NK-92 (cell line): ENCODE results near the gene ADORA3.

Experiments
- DNase-seq: peaks from one replicate; lab custom pipeline; 2025; ENCODE audit not compliant: unreplicated experiment; lab: John Stamatoyannopoulos, UW

Gene ADORA3

DNA sequence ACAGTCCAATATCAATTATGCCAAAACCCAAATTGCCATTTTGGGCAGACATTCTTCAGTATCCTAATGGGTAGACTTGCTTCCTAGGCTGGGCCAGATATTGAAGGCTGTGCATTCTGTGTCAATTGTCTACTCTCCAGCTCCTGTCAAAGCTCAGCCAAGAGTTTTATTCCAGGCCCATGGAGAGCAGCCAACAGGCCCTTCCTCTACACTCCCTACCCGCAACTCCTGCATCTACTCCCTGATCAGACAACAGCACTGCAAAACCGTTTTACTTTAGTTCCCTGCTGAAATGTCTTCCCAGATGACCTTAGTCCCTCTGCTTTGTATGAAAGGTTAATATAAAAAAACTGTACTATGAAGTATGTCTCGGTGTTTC is 6.6 kb upstream of the ADORA3 start:
- DNase-seq: no peak

DNA sequence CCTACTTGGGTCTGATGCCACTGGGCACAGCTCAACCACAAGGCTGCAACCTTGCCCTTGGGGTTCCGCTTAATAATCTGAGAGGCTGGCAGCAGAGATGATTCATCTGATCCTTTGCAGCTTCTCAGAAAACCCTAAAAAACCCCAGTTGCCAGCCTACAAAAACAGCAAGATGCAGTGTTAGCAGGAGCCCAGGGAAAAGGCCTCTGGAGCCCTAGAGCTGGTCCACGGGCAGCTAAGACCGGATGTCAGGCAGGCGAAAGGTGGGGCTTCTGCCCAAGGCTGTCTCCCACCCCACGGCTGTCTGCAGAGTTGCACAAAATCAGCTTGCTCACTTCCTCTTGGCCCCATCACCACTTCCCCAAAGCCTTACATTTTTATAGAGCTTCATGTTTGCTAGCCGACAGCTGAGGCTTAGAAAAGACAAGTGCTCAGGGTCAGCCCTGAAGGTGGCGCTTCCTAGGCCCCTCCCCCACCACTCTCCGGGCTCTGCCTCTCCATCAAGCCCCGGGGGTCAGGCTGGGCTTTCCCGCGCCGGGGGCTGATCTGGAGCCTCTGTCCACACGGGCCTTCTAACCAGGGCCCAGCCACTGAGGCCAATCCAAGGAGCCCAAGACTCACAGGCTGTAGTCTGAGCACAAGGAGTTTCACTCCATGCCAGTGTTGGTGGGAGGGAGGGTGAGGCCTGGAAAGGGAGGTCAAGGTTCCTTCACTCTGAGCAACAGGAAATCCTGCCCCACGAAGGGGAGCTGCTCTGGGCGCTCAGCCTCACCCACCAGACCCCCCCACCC is 4.2 kb upstream of the ADORA3 start:
- DNase-seq: no peak

DNA sequence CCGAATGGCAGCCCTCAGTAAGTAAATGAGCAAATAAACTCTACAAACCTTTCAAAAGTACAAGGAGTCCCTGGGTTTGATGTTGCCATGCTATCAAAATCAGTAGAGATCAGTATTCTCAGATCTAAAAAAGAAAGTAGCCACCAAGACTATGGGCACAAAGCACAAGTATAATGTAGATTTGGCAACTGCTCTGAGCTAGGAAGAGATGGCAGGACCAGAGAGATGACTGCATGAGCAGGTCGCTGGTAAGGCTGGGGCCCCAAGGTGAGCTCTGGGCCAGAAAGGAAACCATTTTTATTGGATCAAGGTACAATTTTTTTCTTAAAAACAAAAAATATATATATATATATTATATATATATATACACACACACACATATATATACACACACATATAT is 3.1 kb upstream of the ADORA3 start:
- no peak for DNase-seq

DNA sequence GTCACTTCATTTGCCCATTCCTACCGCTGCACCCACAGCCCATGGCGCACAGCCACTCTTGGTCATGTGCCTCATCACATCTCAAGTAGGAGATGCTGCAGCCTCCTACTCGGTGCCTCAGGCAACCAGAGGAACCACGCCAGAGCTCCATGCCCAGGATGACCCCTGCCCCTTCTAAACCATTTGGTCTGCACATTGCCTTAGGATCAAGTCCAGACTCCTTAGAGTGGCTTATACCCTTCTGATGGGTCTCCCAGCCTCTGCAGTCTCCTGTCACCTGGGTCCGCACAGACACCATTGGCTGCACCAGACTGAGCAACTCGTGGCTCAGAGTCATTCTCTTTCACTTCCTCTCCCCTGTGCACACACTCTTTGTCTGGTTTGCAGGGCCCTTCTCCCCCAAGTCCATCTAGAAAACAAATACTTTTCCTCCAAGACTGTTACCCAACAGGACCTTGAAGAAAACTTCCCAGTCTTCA is 2.2 kb upstream of the ADORA3 start:
- DNase-seq: no peak

DNA sequence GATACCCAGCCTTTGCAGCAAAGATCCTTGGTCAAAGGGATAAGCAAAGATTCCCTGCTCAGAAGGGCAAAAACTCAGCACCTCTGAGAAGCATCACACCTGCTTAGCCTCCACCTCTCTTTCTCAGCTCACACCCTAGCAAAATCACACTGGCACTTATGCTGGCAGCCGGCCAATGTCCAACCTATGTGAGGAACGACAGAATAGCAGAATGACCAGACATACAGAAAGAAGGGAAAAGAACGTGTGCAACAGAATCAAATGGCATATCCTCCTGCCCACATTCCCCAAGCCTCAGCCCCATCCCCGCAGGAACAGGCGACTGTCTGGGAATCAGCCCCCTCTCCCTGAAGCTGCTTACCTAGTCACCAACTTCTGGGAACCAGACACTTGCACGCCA is 664 bp upstream of the ADORA3 start:
- no peak for DNase-seq

DNA sequence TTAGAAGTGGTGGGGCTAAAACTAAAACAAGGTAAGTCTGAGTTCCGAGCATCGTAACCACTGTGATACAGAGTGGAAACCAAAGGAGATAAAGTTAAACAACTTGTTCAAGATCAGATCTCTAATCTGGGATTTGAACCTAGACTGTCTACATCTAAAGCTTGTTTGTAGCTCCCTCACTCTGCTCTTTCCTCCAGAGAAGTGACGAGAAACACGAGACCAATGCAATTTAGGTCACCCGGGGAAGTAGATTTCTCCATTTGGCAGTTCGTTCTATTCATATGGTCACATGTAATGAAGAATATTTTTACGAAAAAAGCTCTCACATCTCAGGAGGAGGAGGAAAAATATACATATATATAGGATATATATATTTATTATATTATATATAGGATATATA is 1.8 kb downstream of the ADORA3 start:
- no peak for DNase-seq

DNA sequence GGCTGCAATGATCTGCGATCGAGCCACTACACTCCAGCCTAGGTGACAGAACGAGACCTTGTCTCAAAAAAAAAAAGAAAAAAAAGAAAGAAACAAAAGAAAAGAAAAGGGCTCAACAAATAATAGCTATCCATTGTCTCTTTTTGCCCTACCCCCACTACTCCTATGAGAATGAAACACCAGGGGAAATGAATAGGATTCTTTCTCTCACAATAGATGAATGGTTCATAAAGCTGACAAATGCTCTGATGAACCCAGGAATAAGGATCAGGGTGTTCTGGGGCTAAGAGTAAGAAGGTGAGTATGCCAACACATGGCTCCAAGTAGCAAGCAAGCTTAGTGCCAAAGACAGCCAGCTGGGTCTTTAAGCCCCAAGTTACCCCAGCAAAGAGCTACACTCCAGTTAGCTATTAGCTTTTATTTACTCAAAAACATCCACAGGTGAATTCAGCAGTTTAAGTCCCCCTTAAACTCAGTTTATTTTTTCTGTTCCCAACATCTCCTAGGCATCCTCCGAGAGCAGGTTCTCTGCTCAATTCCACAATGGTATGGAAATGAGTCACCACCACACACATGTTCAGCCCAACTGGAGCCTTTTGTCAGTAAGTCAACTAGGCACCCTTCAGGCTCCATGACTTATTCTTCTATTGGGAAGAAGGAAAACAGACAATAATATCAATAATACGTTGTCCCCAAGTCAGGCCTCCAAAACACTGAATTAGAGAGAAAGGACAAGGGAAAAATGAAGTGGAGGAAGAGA is 4.2 kb downstream of the ADORA3 start:
- no peak for DNase-seq

DNA sequence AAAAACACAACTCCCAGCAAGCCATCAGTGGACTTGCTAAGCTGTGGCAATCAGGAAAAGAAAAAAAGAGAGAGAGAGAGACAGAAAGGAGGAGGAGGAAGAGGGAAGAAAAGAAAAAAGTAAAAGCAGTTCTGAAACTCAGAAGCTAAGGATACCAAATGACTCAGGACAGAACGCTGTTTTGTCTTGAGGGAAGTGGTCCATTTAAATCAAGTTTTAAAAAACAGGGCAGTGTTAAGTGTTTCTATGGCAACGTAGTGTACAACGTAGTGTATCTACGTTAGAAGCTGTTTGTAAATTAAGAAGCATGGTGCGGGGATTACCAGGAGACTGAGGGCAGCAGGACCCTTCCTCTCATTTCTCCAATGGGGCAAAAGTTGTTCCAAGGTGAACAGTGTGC is 5.8 kb downstream of the ADORA3 start:
- no peak for DNase-seq

DNA sequence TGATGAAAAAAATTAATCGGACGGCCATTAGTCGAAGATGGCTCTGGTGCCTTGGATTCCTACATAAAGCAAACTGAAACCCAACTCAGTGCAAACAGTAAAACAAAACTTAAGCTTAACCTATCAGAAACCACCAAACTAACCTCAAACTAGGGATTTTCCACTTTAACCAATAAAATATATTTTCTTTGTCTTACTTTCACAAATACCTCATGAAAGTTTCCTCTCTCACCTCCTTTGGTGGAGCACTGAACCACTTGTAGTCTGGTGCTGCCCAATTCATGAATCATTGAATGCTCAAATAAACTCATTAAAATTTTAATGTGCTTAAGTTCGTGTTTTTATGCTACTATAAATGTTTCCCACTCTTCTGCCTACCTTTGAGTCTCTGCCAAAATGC is 7.0 kb downstream of the ADORA3 start:
- no peak for DNase-seq

DNA sequence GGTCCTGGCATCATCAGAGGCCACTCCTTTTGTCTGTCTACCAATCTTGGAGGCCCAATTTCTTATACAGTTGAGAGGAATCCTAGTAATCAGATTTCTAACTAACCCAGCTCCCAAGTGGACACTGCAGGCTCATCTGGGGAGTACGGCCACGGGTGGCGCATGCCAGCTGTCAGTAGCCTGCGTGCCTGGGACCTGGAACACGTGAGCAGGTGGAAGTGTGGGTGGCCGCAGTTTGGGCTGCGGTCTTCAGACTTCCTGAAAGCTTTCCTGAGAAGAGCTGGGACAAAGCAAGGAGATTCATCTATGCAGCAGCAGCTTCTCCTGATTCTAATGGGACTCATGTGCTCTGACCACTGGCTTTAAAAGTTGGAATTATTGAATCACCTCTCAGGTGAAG is 12.4 kb downstream of the ADORA3 start:
- DNase-seq: no peak

DNA sequence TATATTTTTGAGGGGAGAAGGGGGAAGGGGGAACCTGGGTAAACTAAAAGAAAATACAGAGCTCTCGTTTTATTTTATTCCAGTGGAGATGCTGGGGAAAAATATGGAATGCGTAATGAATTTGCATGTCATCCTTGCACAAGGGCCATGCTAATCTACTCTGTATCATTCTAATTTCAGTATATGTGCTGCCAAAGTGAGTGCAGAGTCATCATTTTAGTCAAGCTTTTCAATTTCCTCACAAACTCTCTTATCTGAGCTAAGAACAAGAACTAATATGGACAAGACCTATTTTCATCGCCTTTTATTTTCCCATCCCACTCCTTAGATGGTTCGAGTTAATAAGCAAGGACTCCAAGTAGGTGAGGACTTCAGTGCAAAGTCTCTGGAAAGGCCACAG is 13.2 kb downstream of the ADORA3 start:
- DNase-seq: no peak

DNA sequence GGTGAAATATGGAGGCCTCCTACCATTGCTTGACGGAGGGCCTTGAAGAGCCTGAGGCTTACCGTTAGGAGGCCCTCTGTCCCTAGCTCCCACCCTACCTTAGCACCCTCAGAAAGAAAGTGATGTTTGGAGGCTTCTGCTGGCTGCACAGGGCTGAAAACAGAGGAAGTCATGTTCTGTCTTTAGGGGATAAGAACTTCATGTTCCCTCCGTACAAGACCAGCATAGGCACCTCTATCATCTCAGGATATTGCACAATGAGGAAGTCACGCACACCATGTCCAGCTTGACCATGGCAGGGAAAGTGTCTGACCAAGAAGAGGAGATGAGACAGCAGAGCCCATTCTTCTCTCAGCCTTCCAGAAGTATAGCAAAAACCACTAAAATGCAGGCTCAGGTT is 13.8 kb downstream of the ADORA3 start:
- DNase-seq: no peak

DNA sequence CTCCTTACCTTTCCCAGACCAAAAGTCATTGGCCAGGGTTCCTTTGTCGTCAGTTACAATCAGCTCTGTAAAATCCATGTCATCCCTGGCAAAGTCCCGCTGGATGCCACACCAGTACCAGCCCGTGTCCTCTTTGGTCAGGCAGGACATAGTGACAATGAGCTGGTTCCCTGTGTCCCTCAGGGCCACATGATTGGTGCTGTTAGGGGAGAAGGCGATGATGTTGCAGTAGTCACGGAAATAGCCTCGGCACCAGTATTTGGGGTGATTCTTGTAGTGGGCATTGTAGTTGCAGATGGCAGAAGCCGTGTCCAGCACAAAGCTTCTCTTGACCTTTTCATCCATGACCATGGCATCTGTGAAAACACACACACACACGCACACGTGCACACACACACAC is 14.8 kb downstream of the ADORA3 start:
- no peak for DNase-seq

DNA sequence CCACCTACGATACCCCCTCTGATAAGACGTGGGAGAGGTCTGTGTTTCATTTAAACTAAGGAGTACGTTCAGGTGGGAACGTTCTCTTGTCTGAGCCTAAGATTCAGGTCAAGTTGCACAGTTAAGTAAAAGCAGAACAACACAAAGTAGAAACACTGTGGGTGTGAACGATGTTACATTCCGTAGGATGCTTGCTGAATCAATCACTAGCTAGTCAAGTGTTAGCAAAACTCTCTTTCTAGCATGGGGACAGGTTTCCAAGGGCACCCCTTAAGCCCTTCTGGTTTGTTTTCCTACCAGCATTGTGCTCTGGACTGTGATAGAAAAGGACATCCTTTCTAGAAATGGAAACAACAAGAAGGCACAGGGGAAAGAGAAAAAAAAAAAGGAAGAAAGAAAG is 16.3 kb downstream of the ADORA3 start:
- no peak for DNase-seq

DNA sequence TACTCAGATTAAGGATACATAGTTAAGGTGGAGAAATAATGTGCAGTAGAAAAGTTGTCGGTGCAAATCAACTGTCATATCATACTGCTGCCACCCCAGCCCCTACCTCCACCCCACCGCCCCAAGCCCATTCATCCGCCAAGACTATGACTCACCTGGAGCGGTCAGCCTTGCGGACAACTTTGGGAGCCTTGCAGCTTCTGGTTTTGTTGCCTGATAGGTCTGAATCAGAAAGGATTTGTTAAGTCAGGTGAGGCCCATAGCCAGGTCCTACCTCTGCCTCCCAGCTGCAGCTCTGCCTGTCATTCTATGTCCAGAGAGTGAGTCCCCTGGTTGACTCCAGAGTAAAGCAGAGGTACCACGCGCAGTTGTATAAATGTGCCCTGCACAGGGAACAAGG is 17.0 kb downstream of the ADORA3 start:
- no peak for DNase-seq

DNA sequence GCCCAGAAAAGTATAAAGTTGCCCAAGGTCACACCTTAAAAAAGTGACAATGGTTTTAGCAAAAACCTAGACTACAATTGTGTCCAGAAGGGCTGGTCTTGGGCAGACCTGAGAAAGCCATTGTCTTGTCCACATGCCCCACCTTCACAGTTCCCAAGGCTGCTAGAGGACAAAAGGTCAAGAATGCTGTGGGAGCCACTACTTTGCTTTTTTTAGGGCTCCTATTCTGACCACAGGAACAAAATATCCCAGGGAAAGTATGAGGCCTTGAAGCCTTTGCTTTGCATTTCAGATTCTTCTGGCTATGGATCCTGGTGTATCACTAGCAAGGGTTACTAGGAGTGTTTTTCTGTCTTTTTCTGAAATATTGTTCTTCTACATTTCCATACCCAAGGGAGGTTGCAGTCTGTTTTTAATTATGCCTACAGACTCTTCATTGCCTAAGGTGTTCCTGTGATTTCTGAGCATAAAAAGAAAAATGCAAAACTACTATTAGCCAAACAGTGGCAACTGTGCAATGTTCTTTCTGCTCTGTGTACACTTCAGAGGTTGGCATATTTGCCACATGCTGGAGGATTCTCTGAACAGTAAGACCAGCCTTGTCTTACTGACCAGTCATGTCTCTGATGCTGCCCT is 18.9 kb downstream of the ADORA3 start:
- DNase-seq: no peak

DNA sequence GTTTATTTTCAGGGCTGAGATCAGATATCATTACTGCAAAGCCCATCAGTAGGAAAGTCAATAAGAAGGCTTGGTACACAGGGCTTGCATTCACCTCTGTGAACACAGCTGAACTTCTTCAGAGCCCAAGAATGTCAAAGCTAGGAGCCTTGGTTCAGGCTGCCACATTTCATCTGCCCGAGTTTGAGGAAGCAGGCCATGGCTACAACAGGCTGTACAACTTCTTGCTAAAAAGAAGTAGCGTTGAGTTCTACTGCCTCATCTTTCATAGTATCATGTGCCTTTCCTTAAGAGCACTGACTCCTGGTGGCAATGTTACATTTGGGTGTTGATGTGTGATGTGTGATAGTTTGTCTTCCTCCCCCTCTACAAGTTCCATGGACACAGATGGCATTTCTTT is 19.6 kb downstream of the ADORA3 start:
- no peak for DNase-seq

DNA sequence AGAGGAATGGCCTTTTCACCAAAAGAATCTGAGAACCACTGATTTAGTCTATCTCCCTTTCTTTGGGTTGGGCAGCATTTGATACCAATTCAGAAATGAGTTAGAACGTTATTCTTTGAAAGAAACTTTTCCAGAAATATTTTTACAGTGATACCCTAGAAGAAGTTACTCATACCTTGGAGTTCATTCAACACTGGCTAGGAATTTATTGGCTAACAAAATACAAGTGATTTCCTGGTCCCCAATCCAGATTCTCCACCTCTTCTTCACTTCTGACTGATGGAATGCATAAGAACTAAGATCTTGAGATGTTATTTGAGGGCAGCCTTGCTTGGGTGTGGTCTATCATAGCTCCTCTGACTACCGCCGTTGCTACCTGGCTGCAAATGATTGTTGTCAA is 20.3 kb downstream of the ADORA3 start:
- DNase-seq: no peak

DNA sequence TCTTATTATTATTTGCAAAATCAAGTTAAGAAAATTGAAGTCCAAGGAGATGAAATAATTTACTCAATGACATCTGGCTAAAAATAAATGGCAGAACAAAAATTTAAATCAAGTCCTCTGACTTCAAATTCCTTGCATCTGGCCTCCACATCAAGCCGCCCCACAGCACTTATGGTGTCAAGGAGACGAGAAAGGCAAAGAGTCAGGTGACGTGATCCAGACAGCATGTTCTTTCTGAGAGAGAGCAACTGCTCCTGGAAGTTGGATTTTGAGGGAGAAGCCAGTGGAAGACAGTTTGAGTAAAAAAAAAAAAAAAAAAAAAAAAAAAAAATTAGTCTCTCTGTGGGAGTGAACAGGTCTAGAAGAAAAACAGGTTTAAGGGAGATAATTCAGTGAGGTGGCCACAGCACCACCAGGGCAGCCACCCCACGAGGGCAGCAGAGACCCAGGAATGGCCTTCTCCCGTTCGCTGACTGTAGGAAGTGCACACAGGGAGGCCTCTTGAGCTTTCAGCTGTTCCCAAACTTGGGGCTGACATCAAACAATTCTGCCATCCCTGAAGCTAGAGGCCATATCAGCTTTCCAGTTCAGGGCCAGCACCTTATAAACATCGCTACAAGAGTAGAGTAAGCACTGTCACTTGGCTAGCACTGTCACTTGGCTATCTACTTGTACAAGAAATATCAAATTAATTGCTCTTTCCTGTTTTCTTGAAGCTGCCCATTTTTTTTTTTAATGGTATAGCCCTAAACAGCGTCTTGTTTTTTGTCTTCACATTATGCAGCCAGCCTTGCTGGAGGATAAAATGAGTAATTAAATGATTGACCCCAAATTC is 21.8 kb downstream of the ADORA3 start:
- DNase-seq: no peak

DNA sequence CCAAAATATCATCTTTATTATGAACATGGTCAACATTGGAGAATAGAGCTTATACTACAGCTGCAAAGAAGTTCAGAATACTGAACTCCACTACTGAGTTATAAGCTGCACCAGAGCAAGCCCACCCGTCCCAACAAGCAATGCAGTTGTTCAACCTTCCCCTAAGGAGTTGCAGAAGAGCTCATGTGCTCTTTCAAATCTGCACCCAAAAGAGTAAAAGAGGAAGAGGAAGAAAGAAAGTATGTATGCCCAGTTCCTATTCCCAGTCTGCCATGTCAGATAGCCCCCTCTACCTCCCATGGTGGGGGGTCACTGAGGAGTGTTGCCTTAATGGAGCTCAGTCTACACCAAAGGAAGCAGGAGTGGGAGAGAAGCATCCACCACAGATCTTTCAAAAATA is 22.8 kb downstream of the ADORA3 start:
- DNase-seq: no peak

DNA sequence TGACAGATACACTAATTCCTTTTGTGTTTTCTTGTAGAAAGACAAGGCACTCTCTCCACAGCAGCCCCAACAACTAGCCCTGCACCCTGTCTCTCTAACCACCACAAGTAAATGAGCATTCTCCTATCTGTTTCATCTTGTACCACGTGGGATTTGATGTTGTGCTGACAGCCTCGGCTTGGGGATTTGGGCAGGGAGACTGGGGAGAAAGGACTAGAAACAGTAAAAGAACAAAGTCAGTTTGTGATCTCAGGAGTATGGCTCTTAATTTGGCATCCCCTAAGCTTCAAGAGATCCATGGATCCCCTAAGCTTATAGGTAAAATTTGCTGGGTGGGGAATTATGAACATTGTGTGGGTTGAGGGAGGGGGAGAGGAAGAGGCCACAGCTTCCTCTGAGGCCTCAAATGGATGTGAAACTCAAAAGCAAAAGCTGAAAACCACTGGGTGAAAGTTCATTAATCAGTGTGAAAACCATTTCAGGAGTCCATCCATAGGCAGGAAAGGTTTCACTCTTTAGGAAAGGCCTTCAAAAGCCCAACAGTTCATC is 26.6 kb downstream of the ADORA3 start:
- DNase-seq: no peak
